Lower leg skin (tissue), 3 donors: ENCODE results near the gene OTOGL.

Experiments used
- POLR2A ChIP-seq, 2 donors: fragments of 450-650 bp; IDR thresholded peaks; one replicate each; pipeline ENCODE4 v1.6.1; 2016 to 2017; ENCODE audit warnings: antibody characterized with exemption in 2 of 2, mild to moderate bottlenecking in 1 of 2, moderate library complexity in 1 of 2
- TF ChIP-seq, protein P1 (sequence below), 3 donors: fragments of 450-650 bp; IDR thresholded peaks; one replicate each; pipeline ENCODE4 v1.5.1; 2016; ENCODE audit warnings: antibody characterized with exemption in 3 of 3, mild to moderate bottlenecking in 3 of 3, moderate library complexity in 2 of 3

DNA sequence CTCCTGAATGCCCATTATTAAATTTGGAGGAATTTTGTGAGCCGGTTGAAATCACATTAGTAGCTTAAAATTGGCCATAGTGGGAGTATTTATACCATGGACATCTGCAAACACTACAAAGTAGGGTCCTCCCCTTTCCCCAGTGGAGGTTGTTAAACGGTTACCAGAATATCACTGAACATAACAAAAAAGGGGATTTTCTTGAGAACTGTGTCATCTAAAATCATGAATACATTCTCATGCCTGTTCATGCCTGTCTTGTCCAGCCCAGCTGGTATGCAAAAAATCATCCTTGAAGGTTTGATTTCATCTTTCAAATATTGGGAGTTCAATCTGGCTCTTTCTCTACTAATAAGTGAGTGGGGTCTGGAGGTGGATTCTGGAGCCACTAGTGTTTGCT is 96.4 kb downstream of the OTOGL start:
- TF ChIP-seq, protein P1, sequence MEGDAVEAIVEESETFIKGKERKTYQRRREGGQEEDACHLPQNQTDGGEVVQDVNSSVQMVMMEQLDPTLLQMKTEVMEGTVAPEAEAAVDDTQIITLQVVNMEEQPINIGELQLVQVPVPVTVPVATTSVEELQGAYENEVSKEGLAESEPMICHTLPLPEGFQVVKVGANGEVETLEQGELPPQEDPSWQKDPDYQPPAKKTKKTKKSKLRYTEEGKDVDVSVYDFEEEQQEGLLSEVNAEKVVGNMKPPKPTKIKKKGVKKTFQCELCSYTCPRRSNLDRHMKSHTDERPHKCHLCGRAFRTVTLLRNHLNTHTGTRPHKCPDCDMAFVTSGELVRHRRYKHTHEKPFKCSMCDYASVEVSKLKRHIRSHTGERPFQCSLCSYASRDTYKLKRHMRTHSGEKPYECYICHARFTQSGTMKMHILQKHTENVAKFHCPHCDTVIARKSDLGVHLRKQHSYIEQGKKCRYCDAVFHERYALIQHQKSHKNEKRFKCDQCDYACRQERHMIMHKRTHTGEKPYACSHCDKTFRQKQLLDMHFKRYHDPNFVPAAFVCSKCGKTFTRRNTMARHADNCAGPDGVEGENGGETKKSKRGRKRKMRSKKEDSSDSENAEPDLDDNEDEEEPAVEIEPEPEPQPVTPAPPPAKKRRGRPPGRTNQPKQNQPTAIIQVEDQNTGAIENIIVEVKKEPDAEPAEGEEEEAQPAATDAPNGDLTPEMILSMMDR (IDR thresholded peaks at IDR 0.05), result no peak
- no peak for TF ChIP-seq POLR2A (IDR thresholded peaks at IDR 0.05)
